PC-9 (cell line): ENCODE measurements around the gene AMBRA1. TPM values are rescaled to one million over a fixed set of nuclear protein-coding genes. Genes with fewer than 3 reads are reported as not detected.

Experiments
- BruUV-seq: library from RNA; stranded (reverse); fragments of 400-500 nt; replicated peaks from 2 replicates; lab custom pipeline; 2021; lab: Mats Ljungman, UMichigan
- CTCF ChIA-PET: fragments of 300-600 bp; sonication (Branson Sonifier 250); formaldehyde crosslinking; loops from one replicate; lab custom pipeline; 2022; ENCODE audit warnings: antibody characterized with exemption; lab: Charles Lee
- POLR2A ChIA-PET: fragments of 300-600 bp; sonication (Branson Sonifier 250); formaldehyde crosslinking; loops from one replicate; lab custom pipeline; 2022; ENCODE audit warnings: antibody characterized with exemption; ENCODE audit not compliant: unreplicated experiment; lab: Charles Lee
- DNase-seq, 2 experiments: peaks; one replicate each; pipeline versions ENCODE4 v3.0.0 to v3.0.0-alpha.2; 2015 to 2022; ENCODE audit warnings: mixed read lengths in 1 of 2
- H2AFZ ChIP-seq: fragments of 200-600 bp; sonication (generic); 2 replicates; pipeline ENCODE4 v1.8.1; 2017; ENCODE audit warnings: antibody characterized with exemption
- H3F3A ChIP-seq: fragments of 200-600 bp; sonication (generic); 2 replicates; pipeline ENCODE4 v1.8.1; 2017; ENCODE audit warnings: antibody characterized with exemption, mild to moderate bottlenecking, low read depth; ENCODE audit not compliant: insufficient read depth
- H3K27ac ChIP-seq: fragments of 200-600 bp; sonication (generic); 2 replicates; pipeline ENCODE4 v1.6.1; 2016; ENCODE audit warnings: mixed run types
- H3K27me3 ChIP-seq: fragments of 200-600 bp; sonication (generic); 2 replicates; pipeline ENCODE4 v1.6.1; 2016; ENCODE audit warnings: low read depth, mixed run types; ENCODE audit not compliant: insufficient read depth
- H3K36me3 ChIP-seq: fragments of 200-600 bp; sonication (generic); 2 replicates; pipeline ENCODE4 v1.6.1; 2016; ENCODE audit warnings: low read depth, mixed run types
- H3K4me1 ChIP-seq: fragments of 200-600 bp; sonication (generic); replicated peaks from 2 replicates; pipeline ENCODE4 v1.6.1; 2016; ENCODE audit warnings: mixed run types; ENCODE audit not compliant: insufficient read depth
- H3K4me2 ChIP-seq: fragments of 200-600 bp; sonication (generic); 2 replicates; pipeline ENCODE4 v1.6.1; 2017; ENCODE audit warnings: mixed run types
- H3K4me3 ChIP-seq: fragments of 200-600 bp; sonication (generic); 2 replicates; pipeline ENCODE4 v1.6.1; 2016; ENCODE audit warnings: mixed run types
- H3K79me2 ChIP-seq: fragments of 200-600 bp; sonication (generic); 2 replicates; pipeline ENCODE4 v1.6.1; 2017; ENCODE audit warnings: low read depth, mixed run types
- H3K9me2 ChIP-seq: fragments of 200-600 bp; sonication (generic); 2 replicates; pipeline ENCODE4 v1.8.1; 2017; ENCODE audit warnings: mild to moderate bottlenecking; ENCODE audit not compliant: insufficient read depth
- H3K9me3 ChIP-seq: fragments of 200-600 bp; sonication (generic); 2 replicates; pipeline ENCODE4 v1.8.1; 2016; ENCODE audit warnings: low read depth; ENCODE audit not compliant: insufficient read depth
- H4K20me1 ChIP-seq: fragments of 200-600 bp; sonication (generic); 2 replicates; pipeline ENCODE4 v1.8.1; 2017; ENCODE audit not compliant: insufficient read depth
- EZH2 ChIP-seq: fragments of 200-600 bp; sonication (generic); IDR thresholded peaks from 2 replicates; pipeline ENCODE4 v1.8.0; 2017; ENCODE audit warnings: antibody characterized with exemption, low read depth
- intact Hi-C: fragments of 100-400 bp; cut with micrococcal nuclease; formaldehyde crosslinking; loops from one replicate; pipeline ENCODE4 v1.10.0; 2022; ENCODE audit not compliant: unreplicated experiment
- total RNA-seq: library from RNA; stranded (reverse); gene quantifications from 2 replicates; pipeline ENCODE4 v1.2.3, GENCODE V29; 2021
- TF ChIP-seq, protein P1 (sequence below): fragments of 200-600 bp; sonication (generic); conservative IDR thresholded peaks from 2 replicates; pipeline ENCODE4 v1.6.1; 2017; ENCODE audit warnings: mixed run types, antibody characterized with exemption, mild to moderate bottlenecking, moderate library complexity

The AMBRA1 gene
- total RNA-seq, 1 experiment from 2014 or later, result 41.4 TPM

DNA sequence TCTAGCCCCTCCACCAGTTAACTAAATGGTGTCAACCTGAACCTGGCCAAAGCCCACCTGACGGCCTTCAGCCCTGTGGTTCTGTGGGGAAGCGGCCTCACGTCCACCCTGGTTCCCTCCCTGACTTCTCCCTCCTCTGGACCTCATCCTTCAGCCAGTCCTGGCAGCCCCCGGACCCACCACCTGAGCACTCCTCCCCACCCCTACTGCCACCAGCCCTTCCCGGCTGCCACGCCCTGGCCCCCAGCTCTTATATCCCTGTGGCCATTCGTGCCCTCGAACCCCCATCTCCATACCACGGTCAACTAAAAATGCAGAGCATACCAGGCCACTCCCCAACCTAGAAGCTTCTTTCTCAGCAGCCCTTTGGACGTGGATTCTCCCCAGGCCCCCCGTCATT is 216.5 kb downstream of the AMBRA1 start:
- ChIA-PET POLR2A (no interaction called here), CTCF (no interaction called here)
- Histone ChIP-seq H3K9me3 (no peaks in the 10 kb centered on the region), H3F3A (peaks cover 42% of the 10 kb centered on the region), H3K4me3 (no peak overlapping the region), H3K4me2 (no peak overlapping the region), H3K27ac (no peak overlapping the region), H4K20me1 (no peaks in the 10 kb centered on the region), H2AFZ (no peak overlapping the region), H3K4me1 (peaks cover 4% of the 10 kb centered on the region; the same call in 1 of the 2 replicates), H3K36me3 (no peaks in the 10 kb centered on the region), H3K9me2 (no peaks in the 10 kb centered on the region), H3K27me3 (no peaks in the 10 kb centered on the region), H3K79me2 (no peaks in the 10 kb centered on the region)
- BruUV-seq, result no TSS peak
- DNase-seq, result no peak
- no peak for TF ChIP-seq EZH2
- TF ChIP-seq, protein P1, sequence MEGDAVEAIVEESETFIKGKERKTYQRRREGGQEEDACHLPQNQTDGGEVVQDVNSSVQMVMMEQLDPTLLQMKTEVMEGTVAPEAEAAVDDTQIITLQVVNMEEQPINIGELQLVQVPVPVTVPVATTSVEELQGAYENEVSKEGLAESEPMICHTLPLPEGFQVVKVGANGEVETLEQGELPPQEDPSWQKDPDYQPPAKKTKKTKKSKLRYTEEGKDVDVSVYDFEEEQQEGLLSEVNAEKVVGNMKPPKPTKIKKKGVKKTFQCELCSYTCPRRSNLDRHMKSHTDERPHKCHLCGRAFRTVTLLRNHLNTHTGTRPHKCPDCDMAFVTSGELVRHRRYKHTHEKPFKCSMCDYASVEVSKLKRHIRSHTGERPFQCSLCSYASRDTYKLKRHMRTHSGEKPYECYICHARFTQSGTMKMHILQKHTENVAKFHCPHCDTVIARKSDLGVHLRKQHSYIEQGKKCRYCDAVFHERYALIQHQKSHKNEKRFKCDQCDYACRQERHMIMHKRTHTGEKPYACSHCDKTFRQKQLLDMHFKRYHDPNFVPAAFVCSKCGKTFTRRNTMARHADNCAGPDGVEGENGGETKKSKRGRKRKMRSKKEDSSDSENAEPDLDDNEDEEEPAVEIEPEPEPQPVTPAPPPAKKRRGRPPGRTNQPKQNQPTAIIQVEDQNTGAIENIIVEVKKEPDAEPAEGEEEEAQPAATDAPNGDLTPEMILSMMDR, result no peak
- intact Hi-C loops, result no loop called here

DNA sequence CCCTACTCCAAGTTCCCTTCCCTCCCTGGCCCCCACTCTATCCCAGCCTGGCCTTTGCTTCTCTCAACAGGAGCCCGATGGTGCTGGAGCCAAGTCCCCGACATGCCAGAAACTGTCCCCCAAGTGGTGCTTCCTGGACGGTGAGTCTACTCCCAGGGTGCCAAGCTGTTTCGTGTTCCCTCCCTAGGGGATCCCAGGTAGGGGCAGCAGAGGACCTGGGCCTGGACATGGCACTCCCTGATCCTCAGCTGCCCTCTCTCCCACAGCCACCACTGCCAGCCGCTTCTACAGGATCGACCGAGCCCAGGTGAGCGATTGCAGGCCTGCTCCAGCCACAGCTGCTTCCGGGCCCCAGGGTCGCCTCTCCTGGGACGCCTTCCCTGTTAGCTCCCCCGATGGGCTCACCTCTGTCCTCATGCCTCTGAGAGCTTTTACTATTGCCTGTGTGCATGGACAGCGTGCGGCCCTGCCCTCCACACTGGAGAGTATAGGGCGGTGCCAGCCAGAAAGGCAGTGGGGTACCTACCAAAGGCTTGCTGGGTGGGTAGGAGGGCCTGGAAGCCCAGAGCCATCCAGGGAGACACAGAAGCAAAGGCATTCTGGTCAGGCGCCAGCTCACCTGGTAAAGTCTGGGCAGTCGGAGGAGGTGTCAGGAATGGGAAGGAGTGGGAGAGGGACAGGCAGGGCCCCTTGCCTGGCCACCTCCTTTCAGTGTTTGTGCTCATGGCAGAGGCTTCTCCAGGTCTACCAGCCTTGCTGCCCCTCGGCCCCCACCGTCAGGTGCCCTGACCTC is 217.4 kb downstream of the AMBRA1 start:
- H4K20me1 ChIP-seq, result no peaks in the 10 kb centered on the region
- H3K9me2 ChIP-seq, result no peaks in the 10 kb centered on the region
- H3K79me2 ChIP-seq, result no peaks in the 10 kb centered on the region
- DNase-seq, result no peak
- no peaks in the 10 kb centered on the region for H3K9me3 ChIP-seq
- CTCF ChIA-PET, result interaction anchor here (0.6 kb wide), 1 partner anchor 68 kb away, joined by 3 read pairs; no protein-coding TSS in a partner anchor
- H3K4me1 ChIP-seq, result no peaks in the 10 kb centered on the region; the same call in 1 of the 2 replicates
- H2AFZ ChIP-seq, result no peak overlapping the region
- intact Hi-C loops, result no loop called here
- no peak overlapping the region for H3K4me3 ChIP-seq
- TF ChIP-seq EZH2, result no peak
- TF ChIP-seq, protein P1, result no peak
- H3F3A ChIP-seq, result peaks cover 41% of the 10 kb centered on the region
- no TSS peak for BruUV-seq
- POLR2A ChIA-PET, result interaction anchor here (0.6 kb wide), 1 partner anchor 1702 kb away, joined by 3 read pairs; no protein-coding TSS in a partner anchor
- no peak overlapping the region for H3K4me2 ChIP-seq
- H3K27me3 ChIP-seq, result no peaks in the 10 kb centered on the region
- H3K36me3 ChIP-seq, result no peaks in the 10 kb centered on the region
- no peak overlapping the region for H3K27ac ChIP-seq

DNA sequence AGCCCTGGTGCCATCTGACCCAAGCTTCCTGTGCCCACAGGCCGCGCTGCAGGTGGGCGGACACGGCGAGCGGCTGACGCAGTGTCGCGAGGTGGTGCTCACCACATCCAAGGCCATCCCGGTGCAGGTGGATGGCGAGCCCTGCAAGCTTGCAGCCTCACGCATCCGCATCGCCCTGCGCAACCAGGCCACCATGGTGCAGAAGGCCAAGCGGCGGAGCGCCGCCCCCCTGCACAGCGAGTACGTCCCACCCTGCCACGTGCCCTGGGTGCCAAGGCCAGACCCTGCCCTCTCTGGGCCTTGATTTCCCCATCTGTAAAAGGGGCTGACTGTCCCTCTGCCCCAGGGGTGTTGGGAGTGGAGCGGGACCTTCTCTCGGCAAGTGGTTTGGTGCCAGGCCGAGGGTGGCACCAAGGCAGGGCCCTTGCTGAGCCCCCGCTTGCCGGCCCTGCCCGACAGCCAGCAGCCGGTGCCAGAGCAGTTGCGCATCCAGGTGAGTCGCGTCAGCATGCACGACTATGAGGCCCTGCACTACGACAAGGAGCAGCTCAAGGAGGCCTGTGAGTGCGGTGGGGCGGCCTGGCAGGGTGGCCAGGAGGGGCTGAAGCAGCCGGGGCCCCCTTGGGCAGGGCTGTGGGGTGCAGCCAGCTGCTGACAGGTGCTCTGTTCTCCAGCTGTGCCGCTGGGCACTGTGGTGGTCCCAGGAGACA is 218.3 kb downstream of the AMBRA1 start:
- no peaks in the 10 kb centered on the region for H3K79me2 ChIP-seq
- TF ChIP-seq, protein P1, result no peak
- TF ChIP-seq EZH2, result no peak
- H3K4me1 ChIP-seq, result no peaks in the 10 kb centered on the region; the same call in 1 of the 2 replicates
- BruUV-seq, result no TSS peak
- no peaks in the 10 kb centered on the region for H3K27me3 ChIP-seq
- H3K4me2 ChIP-seq, result no peak overlapping the region
- peaks cover 40% of the 10 kb centered on the region for H3F3A ChIP-seq
- H4K20me1 ChIP-seq, result no peaks in the 10 kb centered on the region
- no peak overlapping the region for H3K4me3 ChIP-seq
- no peak for DNase-seq
- POLR2A ChIA-PET, result interaction anchor here (0.6 kb wide), 1 partner anchor 1701 kb away, joined by 3 read pairs; no protein-coding TSS in a partner anchor
- no peaks in the 10 kb centered on the region for H3K9me3 ChIP-seq
- intact Hi-C loops, result no loop called here
- H2AFZ ChIP-seq, result no peak overlapping the region
- no peaks in the 10 kb centered on the region for H3K36me3 ChIP-seq
- no peaks in the 10 kb centered on the region for H3K9me2 ChIP-seq
- no peak overlapping the region for H3K27ac ChIP-seq
- CTCF ChIA-PET, result no interaction called here
